NCI-H1436 treated with DMSO at 0.1 percent for 48 hours (cell line): ENCODE data around the gene SPN.
"Not testable (repeated sequence)": the region's sequence is repeated elsewhere in the genome, so short reads cannot be mapped to it uniquely, and the experiment has no call there.

Experiments
- DNase-seq: peaks from one replicate; lab custom pipeline; 2025; lab: John Stamatoyannopoulos, UW

Gene SPN

DNA sequence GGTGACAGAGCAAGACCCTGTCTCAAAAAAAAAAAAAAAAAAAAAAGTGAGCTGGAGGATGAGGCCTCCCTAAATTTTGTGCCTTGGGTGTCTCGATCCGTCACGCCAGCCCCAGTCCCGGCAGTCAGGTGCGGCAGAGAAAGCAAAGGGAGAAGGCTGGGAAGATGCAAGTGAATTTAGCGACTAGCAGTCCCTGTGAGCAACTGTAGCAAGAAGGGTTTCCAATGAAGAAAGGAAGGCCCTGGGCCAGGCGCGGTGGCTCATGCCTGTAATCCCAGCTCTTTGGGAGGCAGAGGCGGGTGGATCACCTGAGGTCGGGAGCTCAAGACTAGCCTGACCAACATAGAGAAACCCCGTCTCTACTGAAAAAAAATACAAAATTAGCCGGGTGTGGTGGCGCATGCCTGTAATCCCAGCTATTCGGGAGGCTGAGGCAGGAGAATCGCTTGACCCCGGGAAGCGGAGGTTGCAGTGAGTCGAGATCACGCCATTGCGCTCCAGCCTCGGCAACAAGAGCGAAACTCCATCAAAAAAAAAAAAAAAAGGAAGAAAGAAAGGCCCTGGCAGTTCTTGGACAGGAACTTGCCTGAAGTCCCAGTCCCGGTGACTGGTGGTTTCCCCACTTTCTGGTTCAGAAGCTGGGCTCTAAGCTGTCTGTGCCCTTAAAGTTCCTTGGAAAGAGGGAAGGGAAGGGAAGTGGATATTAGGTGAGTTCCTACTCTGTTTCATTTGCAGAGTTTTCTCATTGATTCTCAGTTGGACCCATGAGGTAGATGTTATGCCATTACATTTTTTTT, 14.1 kb downstream of the SPN start:
- no peak for DNase-seq

DNA sequence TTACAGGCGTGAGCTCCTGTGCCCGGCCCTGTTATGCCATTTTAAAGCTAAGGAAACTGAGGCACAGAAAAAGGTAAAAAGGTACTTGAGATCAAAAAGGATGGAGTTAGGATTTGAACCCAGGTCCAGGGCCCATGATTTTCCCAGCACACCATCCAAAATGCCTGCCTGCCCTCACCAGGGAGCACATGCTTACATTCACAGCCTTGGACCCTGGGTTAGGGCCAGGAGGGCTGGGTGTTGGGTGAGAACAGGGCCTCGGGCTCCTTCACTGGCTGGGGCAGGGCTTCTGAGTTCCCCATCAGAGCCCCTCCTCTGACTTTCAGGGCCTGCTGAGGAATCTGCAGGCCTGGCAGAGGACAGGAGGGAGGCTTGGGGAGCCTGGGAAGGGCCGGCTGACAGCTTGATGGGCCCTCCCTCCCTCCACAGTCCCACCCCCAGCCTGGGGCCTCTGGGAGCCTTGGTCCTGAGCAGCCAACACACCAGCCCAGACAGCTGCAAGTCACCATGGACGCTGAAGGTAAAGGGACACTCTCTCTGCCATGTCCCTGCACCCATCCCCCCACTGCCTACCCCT, 15.7 kb downstream of the SPN start, which contains the start of gene QPRT:
Gene QPRT (plus strand): TSS at position 490 of the 577 bp plus-strand sequence. CDS start 18 bp downstream, at position 508.
- no peak for DNase-seq

GRCh38 chr16:29680180-29680598, 17.1 kb downstream of the SPN start:
- no peak for DNase-seq

- no peak for DNase-seq
Measured at GRCh38 chr16:29683543-29684090, 20.6 kb downstream of the SPN start.

- no peak for DNase-seq
Measured at GRCh38 chr16:29684679-29685078, 21.6 kb downstream of the SPN start.

DNA sequence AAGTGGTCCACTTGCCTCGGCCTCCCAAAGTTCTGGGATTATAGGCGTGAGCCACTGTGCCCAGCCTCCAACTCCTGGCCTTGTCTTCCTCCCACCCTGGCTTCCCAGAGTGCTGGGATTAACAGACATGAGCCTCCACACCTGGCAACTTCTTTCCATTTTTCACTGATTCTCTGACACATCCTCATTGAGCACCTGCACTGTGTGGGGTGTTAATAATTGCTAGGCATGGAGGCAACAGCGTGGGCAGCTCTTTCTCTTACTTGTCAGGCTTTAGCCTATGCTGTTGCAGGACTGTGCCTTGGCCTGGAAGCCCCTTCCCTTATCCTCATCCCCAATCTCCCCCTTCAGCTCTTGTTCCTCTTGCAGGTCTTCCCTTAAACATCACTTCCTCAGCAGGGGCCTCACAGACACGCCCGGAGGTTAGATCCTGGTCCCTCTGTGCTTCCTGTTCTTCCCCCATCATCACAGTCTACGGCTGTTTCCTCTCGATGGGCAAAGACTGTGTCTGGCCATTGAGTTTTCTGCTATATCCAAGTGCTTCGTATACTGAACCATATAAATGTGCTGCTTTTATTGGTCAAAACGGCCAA, 23.8 kb downstream of the SPN start:
- DNase-seq = no peak

GRCh38 chr16:29687755-29688154, 24.7 kb downstream of the SPN start:
- no peak for DNase-seq

DNA sequence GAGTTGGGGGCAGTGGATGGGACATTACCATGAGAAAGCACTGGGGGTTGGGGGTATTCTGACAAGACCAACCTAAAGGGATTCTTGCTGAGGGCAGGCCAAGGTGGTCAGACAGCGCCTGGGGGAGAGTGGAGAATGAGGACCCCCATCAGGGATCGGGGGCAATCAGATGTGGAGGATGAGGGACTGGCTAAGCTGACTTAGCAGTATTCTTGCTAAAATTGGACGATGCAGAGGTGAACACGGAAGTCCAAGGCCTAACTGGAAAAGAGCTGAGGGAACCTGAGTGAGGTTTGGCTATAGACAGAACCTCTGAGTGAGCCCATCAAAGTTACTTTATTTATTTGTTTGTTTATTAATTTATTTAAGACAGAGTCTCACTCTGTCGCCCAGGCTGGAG, 25.1 kb downstream of the SPN start:
- no peak for DNase-seq

DNA sequence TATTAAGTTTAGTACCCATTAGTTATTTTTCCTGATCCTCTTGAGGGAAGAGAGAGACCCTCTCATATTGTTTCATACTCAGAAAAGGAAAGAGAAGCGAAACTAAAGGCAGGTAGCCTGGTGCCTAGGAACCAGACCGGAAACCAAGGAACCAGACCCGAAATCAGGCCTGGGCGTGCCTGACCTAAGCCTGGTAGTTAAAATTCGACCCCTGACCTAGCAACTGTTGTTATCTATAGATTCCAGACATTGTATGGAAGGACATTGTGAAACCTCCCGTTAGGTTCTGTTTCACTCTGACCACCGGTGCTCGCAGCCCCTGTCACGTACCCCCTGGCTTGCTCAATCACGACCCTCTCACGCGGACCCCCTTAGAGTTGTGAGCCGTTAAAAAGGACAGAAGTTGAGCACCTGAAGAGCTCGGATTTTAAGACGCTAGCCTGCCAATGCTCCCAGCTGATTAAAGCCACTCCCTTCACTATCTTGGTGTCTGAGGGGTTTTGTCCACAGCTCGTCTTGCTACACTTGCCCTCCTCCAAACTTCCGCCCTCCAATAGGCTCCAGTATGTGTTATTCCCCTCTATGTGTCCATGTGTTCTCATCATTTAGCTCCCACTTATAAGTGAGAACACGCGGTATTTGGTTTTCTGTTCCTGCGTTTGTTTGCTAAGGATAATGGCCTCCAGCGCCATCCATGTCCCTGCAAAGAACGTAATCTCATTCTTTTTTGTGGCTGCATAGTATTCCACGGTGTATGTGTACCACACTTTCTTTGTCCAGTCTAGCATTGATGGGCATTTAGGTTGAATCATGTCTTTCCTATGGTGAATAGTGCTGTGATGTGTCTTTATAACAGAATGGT, 26.7 kb downstream of the SPN start:
- not testable (repeated sequence) for DNase-seq

DNA sequence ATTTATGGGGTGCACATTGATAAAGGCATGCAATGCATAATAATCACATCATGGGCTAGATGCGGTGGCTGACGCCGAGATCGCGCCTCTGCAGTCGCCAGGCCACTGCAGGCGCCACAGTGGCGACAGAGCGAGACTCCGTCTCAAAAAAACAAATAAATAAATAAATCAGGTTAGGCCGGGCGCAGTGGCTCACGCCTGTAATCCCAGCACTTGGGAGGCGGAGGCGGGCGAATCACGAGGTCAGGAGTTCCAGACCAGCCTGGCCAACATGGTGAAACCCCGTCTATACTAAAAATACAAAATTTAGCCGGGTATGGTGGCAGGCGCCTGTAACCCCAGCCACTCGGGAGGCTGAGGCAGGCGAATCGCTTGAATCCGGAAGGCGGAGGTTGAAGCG, 29.6 kb downstream of the SPN start:
- not testable (repeated sequence) for DNase-seq

DNA sequence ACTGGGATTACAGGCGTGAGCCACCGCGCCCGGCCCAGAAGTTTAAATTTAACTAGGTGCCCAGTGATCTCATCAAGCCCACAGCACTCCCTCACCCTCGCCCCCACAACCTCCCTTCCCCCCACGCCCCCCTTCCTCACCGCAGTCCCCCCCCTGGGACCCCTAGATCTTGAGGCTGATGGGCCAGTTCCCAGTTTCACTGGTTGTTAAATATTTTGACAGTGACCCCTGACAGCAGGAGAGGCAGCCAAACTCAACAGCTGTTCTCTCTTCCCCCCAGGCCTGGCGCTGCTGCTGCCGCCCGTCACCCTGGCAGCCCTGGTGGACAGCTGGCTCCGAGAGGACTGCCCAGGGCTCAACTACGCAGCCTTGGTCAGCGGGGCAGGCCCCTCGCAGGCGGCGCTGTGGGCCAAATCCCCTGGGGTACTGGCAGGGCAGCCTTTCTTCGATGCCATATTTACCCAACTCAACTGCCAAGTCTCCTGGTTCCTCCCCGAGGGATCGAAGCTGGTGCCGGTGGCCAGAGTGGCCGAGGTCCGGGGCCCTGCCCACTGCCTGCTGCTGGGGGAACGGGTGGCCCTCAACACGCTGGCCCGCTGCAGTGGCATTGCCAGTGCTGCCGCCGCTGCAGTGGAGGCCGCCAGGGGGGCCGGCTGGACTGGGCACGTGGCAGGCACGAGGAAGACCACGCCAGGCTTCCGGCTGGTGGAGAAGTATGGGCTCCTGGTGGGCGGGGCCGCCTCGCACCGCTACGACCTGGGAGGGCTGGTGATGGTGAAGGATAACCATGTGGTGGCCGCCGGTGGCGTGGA, 31.5 kb downstream of the SPN start:
- DNase-seq = no peak

DNA sequence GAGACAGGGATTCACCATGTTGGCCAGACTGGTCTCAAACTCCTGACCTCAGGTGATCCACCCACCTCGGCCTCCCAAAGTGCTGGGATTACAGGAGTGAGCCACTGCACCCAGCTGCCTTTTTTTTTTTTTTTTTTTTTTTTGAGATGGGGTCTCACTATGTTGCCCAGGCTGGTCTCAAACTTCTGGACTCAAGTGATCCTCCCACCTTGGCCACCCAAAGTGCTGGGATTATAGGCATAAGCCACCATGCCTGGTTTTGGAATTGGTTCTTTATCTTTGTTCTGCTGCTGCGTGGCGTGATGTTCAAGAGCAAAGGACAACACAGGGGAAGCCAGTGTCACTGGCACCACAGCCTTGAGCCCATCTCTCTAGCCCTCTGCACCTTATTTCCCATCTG, 32.6 kb downstream of the SPN start:
- not testable (repeated sequence) for DNase-seq

GRCh38 chr16:29696881-29697331, 33.9 kb downstream of the SPN start:
- DNase-seq = no peak

- DNase-seq = no peak
Measured at GRCh38 chr16:29697391-29697790, 34.3 kb downstream of the SPN start.

GRCh38 chr16:29698042-29698441, 35.0 kb downstream of the SPN start:
- DNase-seq = no peak

DNA sequence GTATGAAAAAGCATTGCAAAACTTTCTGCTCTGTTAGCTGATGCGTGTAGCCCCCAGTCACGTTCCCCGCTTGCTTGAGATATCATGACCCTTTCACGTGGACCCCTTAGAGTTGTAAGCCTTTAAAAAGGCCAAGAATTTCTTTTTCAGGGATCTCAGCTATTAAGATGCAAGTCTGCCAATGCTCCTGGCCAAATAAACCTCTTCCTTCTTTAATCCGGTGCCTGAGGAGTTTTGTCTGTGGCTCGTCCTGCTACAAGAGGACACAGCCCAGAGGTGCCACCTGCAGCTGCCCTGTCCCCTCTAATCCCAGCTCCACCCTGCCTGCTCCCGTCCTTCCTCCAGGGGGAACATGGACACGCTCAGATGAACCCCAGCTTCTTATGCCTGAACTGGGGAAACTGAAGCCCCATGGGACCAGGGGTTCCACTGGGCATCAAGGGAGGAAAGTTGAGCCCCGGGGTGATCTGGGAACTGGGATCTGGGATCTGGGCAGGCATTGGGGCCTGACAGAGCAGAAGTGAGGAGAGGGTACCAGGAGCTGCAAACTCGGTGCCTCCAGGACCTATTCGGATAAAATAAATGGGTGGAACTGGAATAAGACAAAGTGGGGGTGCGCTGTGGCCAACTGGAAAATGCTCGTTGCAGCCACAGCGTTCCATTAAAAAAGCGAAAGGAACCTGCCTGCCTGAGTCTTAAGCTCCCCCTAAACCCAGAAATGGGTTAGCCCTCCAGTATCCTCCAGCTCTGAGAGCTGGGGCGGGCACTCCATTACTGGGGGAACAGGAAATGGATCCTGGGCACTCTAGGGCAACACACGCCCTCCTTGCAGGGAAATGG, 35.7 kb downstream of the SPN start:
- DNase-seq = no peak

DNA sequence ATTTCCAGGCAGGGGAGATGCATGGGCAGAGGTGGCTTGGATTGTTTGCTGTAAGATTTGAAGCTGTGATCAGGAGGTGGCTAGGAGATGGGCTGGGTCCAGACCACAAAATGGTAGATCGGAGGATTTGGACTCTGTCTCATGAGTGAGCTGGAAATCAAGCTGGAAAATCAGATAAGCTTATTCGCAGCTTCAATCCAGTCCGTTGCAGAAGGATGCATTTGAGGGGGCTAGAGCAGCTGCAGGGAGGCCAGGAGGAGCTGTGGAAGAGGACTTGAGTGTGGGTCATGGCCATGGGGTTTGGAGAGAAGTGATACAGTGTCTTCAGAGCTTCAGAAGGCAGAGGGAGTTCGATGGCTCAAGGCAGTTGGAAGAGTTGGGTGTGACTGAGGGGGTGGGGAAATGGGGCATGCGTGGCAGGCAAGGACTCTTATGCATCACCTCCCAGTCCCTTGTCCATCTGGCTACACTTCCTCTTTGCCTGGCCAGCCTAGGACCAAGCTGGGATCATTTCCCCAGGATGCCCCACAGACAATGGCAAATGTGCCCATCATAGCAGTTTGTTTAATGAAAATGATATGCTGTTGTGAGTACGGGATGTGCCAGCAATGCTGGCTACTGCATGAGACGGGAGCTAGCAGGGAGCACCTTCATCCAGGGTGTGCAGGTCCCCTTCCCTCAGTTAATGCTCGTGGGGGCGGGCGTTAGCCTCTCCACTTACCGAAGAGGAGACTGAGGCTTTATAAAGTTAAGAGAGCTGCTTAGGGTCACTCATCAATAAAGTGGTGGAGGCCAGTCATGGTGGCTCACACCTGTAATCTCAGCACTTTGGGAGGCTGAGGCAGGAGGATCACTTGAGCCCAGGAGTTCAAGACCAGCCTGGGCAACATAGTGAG, 36.5 kb downstream of the SPN start:
- no peak for DNase-seq

GRCh38 chr16:29700253-29700987, 37.4 kb downstream of the SPN start:
- no peak for DNase-seq
